HepG2 (cell line): ENCODE data around the gene ZNF184. TPM values are rescaled to one million over a fixed set of nuclear protein-coding genes. Genes with fewer than 3 reads are reported as not detected.
A peak's percentile ranks its signal among the peaks of the same experiment; 100 is the strongest.

Source experiments
- ATAD3A ChIP-seq: sonication (generic); formaldehyde crosslinking; IDR thresholded peaks from 2 replicates; pipeline ENCODE4 v1.4.0; 2020; ENCODE audit warnings: missing genetic modification reagents
- CBX1 ChIP-seq: IDR thresholded peaks from one replicate; pipeline ENCODE4 v1.6.1; 2016; ENCODE audit warnings: antibody characterized with exemption, low read depth
- GLMP ChIP-seq: sonication (generic); formaldehyde crosslinking; IDR thresholded peaks from 2 replicates; pipeline ENCODE4 v1.9.0; 2021; ENCODE audit warnings: missing genetic modification reagents, mild to moderate bottlenecking, borderline replicate concordance
- HDAC1 ChIP-seq: sonication (generic); formaldehyde crosslinking; IDR thresholded peaks from 2 replicates; pipeline ENCODE4 v1.5.1; 2020; ENCODE audit warnings: mild to moderate bottlenecking, missing genetic modification reagents
- HNF4A ChIP-seq: sonication (generic); formaldehyde crosslinking; IDR thresholded peaks from 2 replicates; pipeline ENCODE4 v1.4.0; 2020; ENCODE audit warnings: missing genetic modification reagents
- KDM6A ChIP-seq: IDR thresholded peaks from 2 replicates; pipeline ENCODE4 v1.6.1; 2016; ENCODE audit warnings: low read depth
- KLF11 ChIP-seq: IDR thresholded peaks from 2 replicates; pipeline ENCODE4 v1.6.1; 2016; ENCODE audit warnings: missing compliant biosample characterization
- LBX2 ChIP-seq: sonication (generic); formaldehyde crosslinking; IDR thresholded peaks from 2 replicates; pipeline ENCODE4 v1.5.0; 2020; ENCODE audit warnings: missing genetic modification reagents, mild to moderate bottlenecking, borderline replicate concordance
- MAFF ChIP-seq: IDR thresholded peaks from 2 replicates; pipeline ENCODE4 v1.6.1; 2011; ENCODE audit warnings: low read depth, low read length, improper control_type of control experiment
- MED1 ChIP-seq: sonication (generic); formaldehyde crosslinking; IDR thresholded peaks from 2 replicates; pipeline ENCODE4 v1.4.0; 2020; ENCODE audit warnings: missing genetic modification reagents
- NFE2L2 ChIP-seq: fragments of 150-350 bp; IDR thresholded peaks from 2 replicates; pipeline ENCODE4 v1.6.1; 2014; ENCODE audit warnings: low read length
- TCF7 ChIP-seq: sonication (generic); IDR thresholded peaks from 2 replicates; pipeline ENCODE4 v1.6.1; 2016; ENCODE audit warnings: antibody characterized with exemption, low read depth
- ZNF207 ChIP-seq: fragments of 450-650 bp; IDR thresholded peaks from 2 replicates; pipeline ENCODE4 v1.6.1; 2016; ENCODE audit warnings: antibody characterized with exemption, borderline replicate concordance
- ZNF451 ChIP-seq: sonication (generic); formaldehyde crosslinking; IDR thresholded peaks from 2 replicates; pipeline ENCODE4 v1.5.0; 2020; ENCODE audit warnings: mild to moderate bottlenecking, missing genetic modification reagents
- ZNF563 ChIP-seq: sonication (generic); formaldehyde crosslinking; IDR thresholded peaks from 2 replicates; pipeline ENCODE4 v1.8.0; 2022; ENCODE audit warnings: mild to moderate bottlenecking, moderate library complexity, missing genetic modification reagents
- ZNF782 ChIP-seq: sonication (generic); formaldehyde crosslinking; IDR thresholded peaks from 2 replicates; pipeline ENCODE4 v1.4.0; 2020; ENCODE audit warnings: missing genetic modification reagents, mild to moderate bottlenecking, borderline replicate concordance
- ZSCAN21 ChIP-seq: sonication (generic); formaldehyde crosslinking; IDR thresholded peaks from 2 replicates; pipeline ENCODE4 v1.8.0; 2022; ENCODE audit warnings: mild to moderate bottlenecking, missing genetic modification reagents, moderate library complexity, borderline replicate concordance
- polyA plus RNA-seq, 8 experiments: library from polyadenylated mRNA; depleted of rRNA in 3 of 8; stranded (reverse) in 7 of 8; unstranded in 1 of 8; fragments of >200 nt; fragmentation: Illumina TruSeq in 4 of 8; extraction: Trizol in 4 of 8; gene quantifications; 2 replicates each; pipeline versions ENCODE4 v1.2.1 to v1.2.3, GENCODE V29; 2011 to 2016; ENCODE audit warnings: low read depth in 4 of 8, missing spikeins in 1 of 8, mixed read lengths in 1 of 8; ENCODE audit not compliant: insufficient read depth in 1 of 8
- total RNA-seq, 5 experiments: library from RNA; depleted of rRNA; stranded (reverse); fragments of >200 nt; fragmentation: Illumina TruSeq; extraction: Trizol; gene quantifications; 2 replicates each; pipeline ENCODE4 v1.2.3, GENCODE V29; 2016; ENCODE audit warnings: low read depth in 1 of 5

Gene ZNF184
- total and polyA plus RNA-seq, 2 of the 13 experiments (the other 11 are each of a cell fraction or from before 2014, with no cell fraction given) = 2.1 to 10.1 TPM

DNA sequence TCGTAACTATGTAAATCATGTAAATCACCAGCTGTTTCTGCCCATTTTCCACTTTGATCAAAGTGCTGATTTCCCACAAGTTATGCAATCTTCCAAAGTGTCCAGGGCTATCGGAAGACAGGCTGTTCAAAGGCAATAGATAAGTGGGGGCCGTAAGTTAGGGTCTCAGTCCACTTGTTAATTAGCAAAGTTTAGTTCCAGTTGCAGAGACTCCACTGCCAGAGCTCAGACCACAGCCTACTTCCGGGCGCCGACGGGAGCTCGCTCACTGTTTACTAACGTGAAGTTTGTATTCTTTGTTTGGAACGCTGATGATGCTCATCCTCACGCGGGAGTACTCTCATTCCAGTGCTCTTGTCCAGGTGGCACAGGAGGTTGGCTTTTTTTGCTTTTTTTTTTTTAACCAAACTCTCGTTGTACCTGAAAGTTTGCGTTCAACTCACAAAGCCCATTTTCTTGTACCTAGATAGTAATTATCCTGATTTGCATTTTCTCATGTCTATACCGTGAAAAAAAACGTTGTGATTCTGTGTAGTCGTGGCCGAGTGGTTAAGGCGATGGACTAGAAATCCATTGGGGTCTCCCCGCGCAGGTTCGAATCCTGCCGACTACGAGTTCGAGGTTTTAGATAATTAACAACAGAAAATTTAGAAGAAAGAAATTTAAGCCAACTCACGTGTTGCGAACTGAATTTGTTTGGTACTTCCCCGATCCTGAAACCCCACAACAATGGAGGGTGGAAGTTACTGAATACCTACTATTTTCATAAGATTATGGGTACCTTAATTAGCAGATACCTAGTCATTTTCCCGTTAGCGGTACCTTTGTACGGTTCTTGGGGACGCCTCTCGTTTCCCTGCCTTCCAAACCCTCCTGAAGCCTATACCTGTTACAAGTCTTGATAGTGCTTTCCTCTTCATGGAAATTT is 29.9 kb upstream of the ZNF184 start (continued):
- no peak for TF ChIP-seq MED1 (CRISPR knock-in tag)
- no peak for TF ChIP-seq ATAD3A (CRISPR knock-in tag)
- TF ChIP-seq ZNF563 = 0 out of 2 replicates have a peak, but pooled peaks have one; percentile 30
- TF ChIP-seq ZSCAN21 (CRISPR knock-in tag) = no peak
- TF ChIP-seq LBX2 (CRISPR knock-in tag) = no peak
- no peak for TF ChIP-seq KDM6A (CRISPR knock-in tag)
- TF ChIP-seq KLF11 (CRISPR knock-in tag) = 0 out of 2 replicates have a peak, but pooled peaks have one; percentile 61
- no peak for TF ChIP-seq ZNF207
- no peak for TF ChIP-seq GLMP (CRISPR knock-in tag)
- 0 out of 2 replicates have a peak, but pooled peaks have one; percentile 16 for TF ChIP-seq TCF7
- peak; percentile 21 for TF ChIP-seq CBX1
- TF ChIP-seq ZNF451 = no peak
- no peak for TF ChIP-seq NFE2L2
- TF ChIP-seq MAFF = no peak
- TF ChIP-seq HNF4A (CRISPR knock-in tag) = no peak
- 0 out of 2 replicates have a peak, but pooled peaks have one; percentile 19 for TF ChIP-seq ZNF782
- peak; percentile 2; the same call in 1 of the 2 replicates for TF ChIP-seq HDAC1 (CRISPR knock-in tag)
